ENCODE measurements around the gene FOSL1.
A peak's percentile ranks its signal among the peaks of the same experiment; 100 is the strongest.

The FOSL1 gene

DNA sequence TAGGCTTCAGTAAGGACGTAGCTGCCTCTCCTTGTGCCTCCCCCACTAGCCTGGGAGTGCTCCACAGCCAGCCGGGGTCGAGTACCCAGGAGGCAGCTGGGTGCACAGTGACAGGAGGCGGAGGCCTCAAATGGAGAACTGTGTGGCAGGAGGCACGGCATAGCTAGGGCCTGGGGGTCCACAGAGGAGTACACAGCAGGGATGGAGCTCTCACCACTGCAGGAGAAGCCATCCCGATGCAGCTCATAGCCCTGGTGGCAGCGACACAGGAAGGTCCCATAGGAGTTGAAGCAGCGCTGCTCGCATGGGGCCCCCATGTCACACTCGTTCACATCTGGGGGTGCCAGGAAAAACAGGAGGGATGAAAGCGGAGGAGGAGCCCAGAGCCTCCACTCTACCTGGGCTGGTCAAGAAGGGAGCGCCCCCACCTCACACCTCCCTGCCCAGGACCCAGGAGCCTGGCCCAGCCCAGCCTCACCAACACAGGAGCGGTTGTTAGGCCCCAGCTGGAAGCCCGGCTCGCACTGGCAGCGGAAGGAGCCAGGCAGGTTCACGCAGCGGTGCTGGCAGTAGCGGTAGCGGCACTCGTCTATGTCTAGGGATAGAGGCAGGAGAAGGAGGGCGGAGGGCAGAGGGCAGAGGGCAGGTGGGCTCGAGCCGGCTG, 30.4 kb downstream of the FOSL1 start:
- no peak overlapping the region for H3K4me3 ChIP-seq (ENCODE audit: low read depth, low read length)
- DNase-seq (ENCODE audit: low read depth), result no peak
- TF ChIP-seq POLR2A (IDR thresholded peaks at IDR 0.05; ENCODE audit: extremely low read depth, insufficient read length), result no peak
- no peak for TF ChIP-seq MAX (IDR thresholded peaks at IDR 0.05; ENCODE audit: low read depth, low read length)
- no peak for TF ChIP-seq CTCF (IDR thresholded peaks at IDR 0.05; ENCODE audit: low read depth, low read length)
- TF ChIP-seq MYC (IDR thresholded peaks at IDR 0.05; ENCODE audit: low read depth, low read length), result no peak

DNA sequence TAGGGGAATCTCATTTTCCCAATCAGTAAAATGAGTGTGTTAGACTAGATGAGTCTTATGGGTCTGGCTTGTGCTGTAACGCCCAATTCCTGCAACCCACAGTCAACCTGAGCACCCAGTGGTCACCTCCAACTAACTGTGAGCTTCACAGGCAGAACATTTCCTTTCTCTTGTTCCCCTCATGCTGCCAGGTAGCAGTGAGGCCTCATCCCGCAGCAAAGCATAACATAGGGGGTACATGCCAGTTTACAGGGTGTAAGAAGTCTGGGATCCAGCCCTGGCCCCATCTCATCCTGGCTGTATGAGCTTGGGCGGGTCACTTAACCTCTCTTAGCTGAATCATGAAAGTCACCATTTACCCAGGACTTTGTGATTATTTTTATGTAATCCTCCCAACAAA, 31.3 kb downstream of the FOSL1 start:
- TF ChIP-seq POLR2A (IDR thresholded peaks at IDR 0.05; ENCODE audit: extremely low read depth, insufficient read length) (no peak), MYC (IDR thresholded peaks at IDR 0.05; ENCODE audit: low read depth, low read length) (no peak), CTCF (IDR thresholded peaks at IDR 0.05; ENCODE audit: low read depth, low read length) (no peak), MAX (IDR thresholded peaks at IDR 0.05; ENCODE audit: low read depth, low read length) (no peak)
- H3K4me3 ChIP-seq (ENCODE audit: low read depth, low read length), result no peak overlapping the region
- no peak for DNase-seq (ENCODE audit: low read depth)

GRCh38 chr11:65868076-65868667, 32.0 kb downstream of the FOSL1 start:
- peak; percentile 65 for DNase-seq (ENCODE audit: low read depth)
- no peak overlapping the region for H3K4me3 ChIP-seq (ENCODE audit: low read depth, low read length)
- no peak for TF ChIP-seq CTCF (IDR thresholded peaks at IDR 0.05; ENCODE audit: low read depth, low read length)
- TF ChIP-seq POLR2A (IDR thresholded peaks at IDR 0.05; ENCODE audit: extremely low read depth, insufficient read length), result no peak
- TF ChIP-seq MYC (IDR thresholded peaks at IDR 0.05; ENCODE audit: low read depth, low read length), result no peak
- no peak for TF ChIP-seq MAX (IDR thresholded peaks at IDR 0.05; ENCODE audit: low read depth, low read length)

DNA sequence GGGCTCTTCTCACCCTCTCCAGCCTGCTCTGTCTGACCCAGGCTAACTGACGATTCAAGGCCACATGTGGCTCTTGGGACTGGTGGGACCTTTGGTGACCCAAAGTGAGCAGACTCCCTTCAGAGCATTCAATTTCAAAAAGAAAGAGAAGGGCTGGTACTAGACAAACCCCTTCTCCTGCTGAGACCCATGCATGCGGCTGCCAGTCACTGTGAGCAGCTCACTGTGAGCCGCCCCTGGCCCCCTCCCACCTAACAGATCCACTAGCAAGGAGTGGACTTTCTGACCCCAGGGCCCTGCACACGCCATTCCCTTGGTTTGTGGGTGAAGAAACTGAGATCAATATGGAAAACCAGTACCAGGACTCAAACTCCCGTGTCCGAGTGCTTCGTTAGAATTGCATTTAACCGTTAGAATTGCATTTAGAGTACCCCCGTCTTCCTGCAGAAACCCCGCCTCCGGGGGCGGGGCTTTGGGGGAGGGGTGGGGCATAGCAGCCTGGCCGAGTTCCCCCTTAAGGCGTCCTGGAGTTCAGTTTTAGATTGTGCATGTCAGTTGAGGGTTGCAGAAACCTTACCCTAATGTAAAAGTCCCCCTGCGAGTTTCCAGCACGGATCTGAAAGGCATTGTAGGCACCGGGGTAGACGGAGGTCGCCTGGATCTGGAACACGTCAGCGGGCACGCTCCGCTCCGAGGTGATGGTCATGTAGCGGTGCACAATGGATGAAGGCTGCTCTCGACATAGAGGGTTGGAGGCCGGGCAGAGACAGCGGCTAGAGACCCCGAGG, 32.7 kb downstream of the FOSL1 start:
- peak overlapping the region; percentile 42 for H3K4me3 ChIP-seq (ENCODE audit: low read depth, low read length)
- peak; percentile 73 for TF ChIP-seq POLR2A (IDR thresholded peaks at IDR 0.05; ENCODE audit: extremely low read depth, insufficient read length)
- TF ChIP-seq CTCF (IDR thresholded peaks at IDR 0.05; ENCODE audit: low read depth, low read length), result no peak
- TF ChIP-seq MAX (IDR thresholded peaks at IDR 0.05; ENCODE audit: low read depth, low read length), result peak; percentile 18
- 0 out of 2 replicates have a peak, but pooled peaks have one; percentile 36 for TF ChIP-seq MYC (IDR thresholded peaks at IDR 0.05; ENCODE audit: low read depth, low read length)
- peak; percentile 82 for DNase-seq (ENCODE audit: low read depth)

- no peak for TF ChIP-seq CTCF (IDR thresholded peaks at IDR 0.05; ENCODE audit: low read depth, low read length)
- no peak for TF ChIP-seq MAX (IDR thresholded peaks at IDR 0.05; ENCODE audit: low read depth, low read length)
- TF ChIP-seq MYC (IDR thresholded peaks at IDR 0.05; ENCODE audit: low read depth, low read length), result no peak
- TF ChIP-seq POLR2A (IDR thresholded peaks at IDR 0.05; ENCODE audit: extremely low read depth, insufficient read length), result no peak
- no peak for DNase-seq (ENCODE audit: low read depth)
- peak overlapping the region; percentile 42 for H3K4me3 ChIP-seq (ENCODE audit: low read depth, low read length)
Measured at GRCh38 chr11:65866509-65867283, 33.5 kb downstream of the FOSL1 start.
